CD14-positive monocyte (primary cell): ENCODE data around the gene TOMM20. TPM values are rescaled to one million over a fixed set of nuclear protein-coding genes. Genes with fewer than 3 reads are reported as not detected.
A peak's percentile ranks its signal among the peaks of the same experiment; 100 is the strongest.

Experiments used
- DNase-seq, 3 donors: peaks; one replicate each; pipeline ENCODE4 v3.0.0-alpha.2; 2011 to 2022
- H2AFZ ChIP-seq: 2 replicates; pipeline ENCODE4 v1.6.0; 2012; ENCODE audit warnings: mild to moderate bottlenecking, low read depth, low read length, inconsistent platforms; ENCODE audit not compliant: insufficient read depth, poor library complexity, severe bottlenecking
- H3K27ac ChIP-seq, 2 donors: 1 replicate in 1 of 2; 2 replicates in 1 of 2; pipeline ENCODE4 v1.5.1; 2012 to 2013; ENCODE audit warnings: low read length in 2 of 2, control low read depth in 1 of 2, inconsistent platforms in 1 of 2, low read depth in 1 of 2, mild to moderate bottlenecking in 1 of 2
- H3K27me3 ChIP-seq, 2 donors: one replicate each; pipeline versions ENCODE4 v1.6.0 to v1.6.1; 2011 to 2013; ENCODE audit warnings: low read length in 2 of 2; ENCODE audit not compliant: control insufficient read depth in 2 of 2, insufficient read depth in 2 of 2
- H3K36me3 ChIP-seq, 2 donors: replicated peaks in 1 of 2; 1 replicate in 1 of 2; 2 replicates in 1 of 2; pipeline versions ENCODE4 v1.5.1 to v1.6.1; 2012 to 2013; ENCODE audit warnings: low read length in 2 of 2, control low read depth in 1 of 2, inconsistent platforms in 1 of 2, mild to moderate bottlenecking in 1 of 2; ENCODE audit not compliant: insufficient read depth in 2 of 2, control insufficient read depth in 1 of 2
- H3K4me1 ChIP-seq, 2 donors: 1 replicate in 1 of 2; 2 replicates in 1 of 2; pipeline versions ENCODE4 v1.5.1 to v1.6.1; 2012 to 2013; ENCODE audit warnings: low read length in 2 of 2, control low read depth in 1 of 2, inconsistent platforms in 1 of 2, mild to moderate bottlenecking in 1 of 2, moderate library complexity in 1 of 2; ENCODE audit not compliant: insufficient read depth in 2 of 2, control insufficient read depth in 1 of 2
- H3K4me2 ChIP-seq: replicated peaks from 2 replicates; pipeline ENCODE3; 2012; ENCODE audit warnings: low read length, moderate library complexity, mild to moderate bottlenecking; ENCODE audit not compliant: poor library complexity, severe bottlenecking; ENCODE audit errors: extremely low read depth
- H3K4me3 ChIP-seq, 3 experiments: fragments of 200-600 bp in 1 of 3; sonication (generic) in 1 of 3; replicated peaks in 1 of 3; 1 replicate in 2 of 3; 2 replicates in 1 of 3; pipeline ENCODE4 v1.5.1; 2011 to 2013; ENCODE audit warnings: low read length in 3 of 3, mild to moderate bottlenecking in 3 of 3, control low read depth in 2 of 3, low read depth in 2 of 3, inconsistent platforms in 1 of 3, moderate library complexity in 1 of 3
- H3K79me2 ChIP-seq: 2 replicates; pipeline ENCODE4 v1.6.0; 2012; ENCODE audit warnings: mild to moderate bottlenecking, control low read depth, inconsistent platforms, low read length, moderate library complexity; ENCODE audit not compliant: insufficient read depth
- H3K9ac ChIP-seq: 2 replicates; pipeline ENCODE4 v1.6.0; 2017; ENCODE audit warnings: low read length, mild to moderate bottlenecking; ENCODE audit not compliant: insufficient read depth, poor library complexity, severe bottlenecking
- H3K9me3 ChIP-seq, 2 donors: replicated peaks in 1 of 2; 1 replicate in 1 of 2; 2 replicates in 1 of 2; pipeline versions ENCODE4 v1.5.1 to v1.6.1; 2012 to 2013; ENCODE audit warnings: low read length in 2 of 2, control low read depth in 1 of 2; ENCODE audit not compliant: control insufficient read depth in 1 of 2, insufficient read depth in 1 of 2
- H4K20me1 ChIP-seq: 2 replicates; pipeline ENCODE4 v1.6.0; 2012; ENCODE audit warnings: mild to moderate bottlenecking, low read length, control low read depth, moderate library complexity; ENCODE audit not compliant: insufficient read depth
- H3K27ac Mint-ChIP-seq, 7 donors: one replicate each; pipeline ENCODE4 v1.8.0; 2020; ENCODE audit warnings: mild to moderate bottlenecking in 7 of 7, mixed read lengths in 7 of 7, moderate library complexity in 6 of 7, inconsistent platforms in 2 of 7
- H3K27me3 Mint-ChIP-seq, 3 donors: one replicate each; pipeline ENCODE4 v1.8.0; 2021 to 2022; ENCODE audit warnings: low read depth in 3 of 3, mild to moderate bottlenecking in 3 of 3, mixed read lengths in 3 of 3, moderate library complexity in 3 of 3, inconsistent platforms in 1 of 3
- H3K36me3 Mint-ChIP-seq, 2 donors: one replicate each; pipeline ENCODE4 v1.8.0; 2020; ENCODE audit warnings: mixed read lengths in 2 of 2, inconsistent platforms in 1 of 2, mild to moderate bottlenecking in 1 of 2
- H3K4me1 Mint-ChIP-seq: one replicate; pipeline ENCODE4 v1.8.0; 2020; ENCODE audit warnings: mild to moderate bottlenecking, mixed read lengths
- H3K4me3 Mint-ChIP-seq, 2 donors: one replicate each; pipeline ENCODE4 v1.8.0; 2020; ENCODE audit warnings: mild to moderate bottlenecking in 2 of 2, mixed read lengths in 2 of 2, moderate library complexity in 1 of 2
- H3K9me3 Mint-ChIP-seq, 7 donors: one replicate each; pipeline ENCODE4 v1.8.0; 2020 to 2022; ENCODE audit warnings: mixed read lengths in 7 of 7, mild to moderate bottlenecking in 6 of 7, moderate library complexity in 6 of 7, inconsistent platforms in 2 of 7
- CTCF ChIP-seq: fragments of 200-600 bp; IDR thresholded peaks from one replicate; pipeline ENCODE4 v1.8.0; 2022; ENCODE audit warnings: antibody characterized with exemption, mild to moderate bottlenecking
- WGBS: methylation state at CpG from one replicate; pipeline ENCODE4 v1.1.5; 2013; ENCODE audit warnings: missing lambda C conversion rate; ENCODE audit not compliant: insufficient coverage; 5-methylcytosine and 5-hydroxymethylcytosine counted together
- intact Hi-C, 2 donors: fragments of 100-400 bp; cut with micrococcal nuclease; formaldehyde crosslinking; loops; one replicate each; pipeline versions ENCODE4 v1.15.0 to v1.15.1; 2023
- polyA plus RNA-seq, 3 donors: library from polyadenylated mRNA; depleted of rRNA in 1 of 3; unstranded in 2 of 3; stranded (reverse) in 1 of 3; fragments of 300-500 nt in 2 of 3; fragments of >200 nt in 1 of 3; fragmentation: Illumina TruSeq in 2 of 3; gene quantifications; 1 replicate in 2 of 3; 2 replicates in 1 of 3; pipeline ENCODE4 v1.2.3, GENCODE V29; 2012 to 2021

The TOMM20 gene
- polyA plus RNA-seq, 3 donors = 26.5 to 34.8 (median 31.5) TPM

GRCh38 chr1:235069577-235070563 lies 58.8 kb downstream of the TOMM20 start:
- DNase-seq = no peak
- Histone ChIP-seq H3K4me2 (no peak overlapping the region), H3K4me3 (no peak overlapping the region), H3K4me1 (peaks cover 32 to 42% of the 10 kb centered on the region in 2 donors), H2AFZ (no peak overlapping the region), H3K9me3 (no peaks in the 10 kb centered on the region), H3K27me3 (no peaks in the 10 kb centered on the region), H3K79me2 (no peaks in the 10 kb centered on the region), H3K36me3 (no peaks in the 10 kb centered on the region), H3K27ac (no peak overlapping the region), H4K20me1 (no peaks in the 10 kb centered on the region), H3K9ac (no peak overlapping the region)
- 88% methylated on average over 33 of the region's 34 CpGs for WGBS
- Mint-ChIP-seq H3K27ac (peak overlapping the region in 3 of 7 donors; percentile 63 to 88 (median 63)), H3K27me3 (peaks cover 0 to 5% (median 1%) of the 10 kb centered on the region in 3 donors), H3K4me1 (peaks cover 53% of the 10 kb centered on the region), H3K36me3 (peaks cover 5 to 10% of the 10 kb centered on the region in 2 donors), H3K4me3 (no peak overlapping the region), H3K9me3 (peaks cover 0 to 2% (median 0%) of the 10 kb centered on the region in 7 donors)
- TF ChIP-seq CTCF = no peak
- intact Hi-C loops = loop anchor here in 1 of 2 donors (5.0 to 10.0 kb wide), 2 partner anchors 228 to 345 kb away; no protein-coding TSS in a partner anchor

- WGBS = 100% methylated on average over 4 of the region's 5 CpGs
- Histone ChIP-seq H2AFZ (no peak overlapping the region), H3K79me2 (no peaks in the 10 kb centered on the region), H3K4me1 (peaks cover 25 to 36% of the 10 kb centered on the region in 2 donors), H3K4me3 (no peak overlapping the region), H3K9me3 (no peaks in the 10 kb centered on the region), H3K36me3 (no peaks in the 10 kb centered on the region), H4K20me1 (no peaks in the 10 kb centered on the region), H3K27ac (no peak overlapping the region), H3K27me3 (no peaks in the 10 kb centered on the region), H3K9ac (no peak overlapping the region), H3K4me2 (no peak overlapping the region)
- TF ChIP-seq CTCF = no peak
- intact Hi-C loops = loop anchor here in 1 of 2 donors (5.0 kb wide), 1 partner anchor 227 kb away; no protein-coding TSS in a partner anchor
- H3K4me3 Mint-ChIP-seq = no peak overlapping the region
- no peak for DNase-seq
- peaks cover 0 to 2% (median 0%) of the 10 kb centered on the region in 7 donors for H3K9me3 Mint-ChIP-seq
- peak overlapping the region in 1 of 7 donors; percentile 88 for H3K27ac Mint-ChIP-seq
- peaks cover 48% of the 10 kb centered on the region for H3K4me1 Mint-ChIP-seq
- peaks cover 5% of the 10 kb centered on the region in 2 donors for H3K36me3 Mint-ChIP-seq
- H3K27me3 Mint-ChIP-seq = peaks cover 0 to 5% (median 1%) of the 10 kb centered on the region in 3 donors
These were observed 59.5 kb downstream of the TOMM20 start for GRCh38 chr1:235069176-235069575.
